ENCODE measurements around the gene BCO1.
"Not testable (repeated sequence)": the region's sequence is repeated elsewhere in the genome, so short reads cannot be mapped to it uniquely, and the experiment has no call there.

Gene BCO1

GRCh38 chr16:81238296-81239011 lies at the start of gene BCO1:
BCO1 (plus strand) TSS chr16:81238689; CDS start chr16:81238909, 220 bp downstream.
- peak; percentile 99 for DNase-seq

DNA sequence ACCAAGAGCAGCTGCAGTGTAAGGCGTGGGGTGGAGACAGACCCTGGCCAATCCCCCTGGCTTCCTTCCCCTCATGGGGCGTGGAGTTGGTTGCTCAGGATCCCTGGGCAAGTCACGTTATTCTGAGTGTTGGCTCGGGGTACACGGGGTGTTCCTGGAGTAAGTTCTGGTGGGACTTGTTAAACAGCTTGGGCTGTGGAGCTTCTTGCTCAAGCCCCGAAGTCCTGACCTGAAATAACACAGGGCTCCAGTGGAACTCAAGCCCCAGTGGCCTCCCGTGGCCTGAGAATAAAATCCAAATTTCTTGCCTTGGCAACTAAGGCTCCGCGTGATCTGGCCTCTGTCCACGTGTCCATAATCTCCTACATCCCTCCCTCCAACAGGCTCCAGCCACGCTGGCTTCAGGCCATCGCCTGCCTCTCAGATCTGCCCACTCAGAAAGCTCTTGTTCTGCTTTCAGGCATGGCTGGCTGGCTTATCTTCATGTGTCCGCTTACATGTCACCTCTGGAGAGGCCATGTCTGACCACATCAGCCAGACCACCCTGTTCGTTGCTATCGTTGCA lies 49.3 kb upstream of the BCO1 start:
- DNase-seq = no peak

- DNase-seq = no peak
These were observed 47.8 kb upstream of the BCO1 start for GRCh38 chr16:81190667-81191066.

GRCh38 chr16:81195885-81196534 lies 42.5 kb upstream of the BCO1 start:
- no peak for DNase-seq

DNA sequence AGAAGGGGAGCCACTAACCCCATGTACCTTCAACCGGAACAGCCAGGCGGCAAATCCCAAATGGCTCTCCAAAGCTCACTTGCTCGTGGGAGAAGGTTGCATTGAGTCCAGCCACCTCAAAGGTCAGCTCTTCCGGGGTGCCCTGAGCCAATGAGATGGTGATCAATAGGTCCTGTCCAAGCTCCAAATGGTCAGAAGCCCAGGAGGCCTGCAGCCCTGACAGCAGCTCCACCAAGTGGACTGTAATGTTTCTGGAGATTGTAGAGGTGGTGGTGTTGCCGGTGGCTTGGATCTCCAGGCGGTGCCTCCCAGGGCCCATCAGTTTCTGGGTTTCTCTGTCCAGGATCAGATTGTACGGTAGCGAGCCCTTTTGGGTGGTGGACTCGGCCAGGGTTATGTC lies 39.9 kb upstream of the BCO1 start:
- DNase-seq = no peak

DNA sequence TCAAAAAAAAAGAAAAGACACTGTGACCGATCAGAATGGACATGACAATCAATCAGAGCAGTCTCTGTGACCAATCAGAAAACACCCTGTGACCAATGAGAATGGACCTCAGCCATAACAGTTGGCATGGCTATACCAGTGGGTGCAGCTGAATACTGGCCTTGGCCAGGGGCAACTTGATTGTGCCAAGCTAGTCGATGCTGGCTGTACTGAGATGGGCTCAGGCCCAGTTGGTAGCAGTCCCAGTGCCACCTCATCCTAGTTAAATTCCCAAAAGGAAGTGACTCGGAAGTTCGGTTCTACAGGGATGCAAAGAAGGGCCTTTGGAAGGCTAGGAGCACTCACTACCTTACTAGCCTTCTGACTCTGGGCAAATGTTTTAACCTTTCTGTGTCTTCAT lies 37.2 kb upstream of the BCO1 start:
- DNase-seq = no peak

- DNase-seq = no peak
These were observed 33.5 kb upstream of the BCO1 start for GRCh38 chr16:81204798-81205680.

DNA sequence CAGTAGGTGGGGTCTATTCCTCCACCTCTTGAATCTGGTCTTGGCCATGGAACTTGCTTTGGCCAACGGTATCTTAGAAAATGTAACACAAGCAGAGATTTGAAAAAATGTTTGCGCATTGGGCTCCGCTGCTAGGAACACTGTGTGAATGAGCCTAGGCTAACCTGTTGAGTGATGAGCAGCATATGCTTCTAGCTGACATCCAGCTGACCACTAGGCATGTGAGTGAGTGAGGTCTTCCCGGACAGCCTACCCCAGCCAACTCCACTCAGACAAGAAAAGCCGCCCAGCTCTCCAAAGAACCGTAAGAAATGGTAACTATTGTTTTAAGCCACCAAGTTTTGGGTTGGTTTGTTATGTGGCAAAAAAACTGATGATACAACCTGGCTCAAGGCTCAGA lies 31.4 kb upstream of the BCO1 start:
- DNase-seq = no peak

GRCh38 chr16:81210807-81211206 lies 27.7 kb upstream of the BCO1 start:
- DNase-seq = peak; percentile 36

GRCh38 chr16:81212830-81213465 lies 25.5 kb upstream of the BCO1 start:
- no peak for DNase-seq

- DNase-seq = no peak
These were observed 23.7 kb upstream of the BCO1 start for GRCh38 chr16:81214745-81215166.

GRCh38 chr16:81216114-81216513 lies 22.4 kb upstream of the BCO1 start:
- DNase-seq = no peak

GRCh38 chr16:81216706-81217105 lies 21.8 kb upstream of the BCO1 start:
- DNase-seq = no peak

DNA sequence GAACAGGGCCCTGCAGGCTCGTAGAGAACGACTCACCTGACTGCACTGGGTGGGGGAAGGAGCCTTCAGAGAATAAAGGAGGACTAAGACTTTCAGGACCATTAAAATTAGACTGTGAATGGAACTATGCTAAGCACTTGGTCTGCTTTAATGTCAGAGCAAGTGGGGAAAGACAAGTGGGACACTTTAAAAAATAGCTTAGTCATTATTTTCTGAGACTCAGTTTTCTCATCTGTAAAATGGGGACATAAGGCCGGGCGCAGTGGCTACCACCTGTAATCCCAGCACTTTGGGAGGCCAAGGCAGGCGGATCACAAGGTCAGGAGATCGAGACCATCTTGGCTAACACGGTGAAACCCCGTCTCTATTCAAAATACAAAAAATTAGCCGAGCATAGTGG lies 19.3 kb upstream of the BCO1 start:
- no peak for DNase-seq

- DNase-seq = no peak
These were observed 18.1 kb upstream of the BCO1 start for GRCh38 chr16:81220349-81220748.

DNA sequence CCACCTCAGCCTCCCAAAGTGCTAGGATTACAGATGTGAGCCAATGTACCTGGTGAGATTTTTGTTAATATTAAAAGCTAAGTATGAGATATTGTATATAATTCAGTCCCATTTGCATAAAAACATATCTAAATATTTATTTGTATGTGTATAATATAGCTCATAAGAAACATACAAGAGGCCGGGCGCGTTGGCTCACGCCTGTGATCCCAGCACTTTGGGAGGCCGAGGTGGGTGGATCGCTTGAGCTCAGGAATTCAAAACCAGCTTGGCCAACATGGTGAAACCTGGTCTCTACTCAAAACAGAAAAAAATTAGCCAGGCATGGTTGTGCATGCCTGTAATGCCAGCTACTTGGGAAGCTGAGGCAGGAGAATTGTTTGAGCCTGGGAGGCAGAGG lies 16.8 kb upstream of the BCO1 start:
- no peak for DNase-seq

GRCh38 chr16:81224824-81225223 lies 13.7 kb upstream of the BCO1 start:
- no peak for DNase-seq

GRCh38 chr16:81225697-81226096 lies 12.8 kb upstream of the BCO1 start:
- DNase-seq = not testable (repeated sequence)

GRCh38 chr16:81227785-81228184 lies 10.7 kb upstream of the BCO1 start:
- no peak for DNase-seq

DNA sequence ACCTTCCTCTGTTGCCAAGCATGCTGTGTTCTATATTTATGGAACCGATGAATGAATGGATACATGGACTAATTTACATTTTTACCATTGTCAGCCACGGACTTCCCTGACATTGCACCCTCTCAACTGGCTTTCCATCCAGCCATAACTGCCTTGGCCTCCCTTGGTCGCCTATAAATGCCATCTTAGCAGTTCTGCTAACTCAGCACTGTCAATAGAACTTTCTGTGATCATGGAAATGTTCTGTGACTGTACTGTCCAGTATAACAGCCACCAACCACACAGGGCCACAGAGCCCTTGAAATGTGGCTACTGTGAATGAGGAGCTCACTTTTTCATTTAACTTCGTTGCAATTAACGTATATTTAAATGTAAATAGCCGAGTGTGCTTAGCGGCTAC lies 8.7 kb upstream of the BCO1 start:
- no peak for DNase-seq

- no peak for DNase-seq
These were observed 7.5 kb upstream of the BCO1 start for GRCh38 chr16:81231014-81231413.

DNA sequence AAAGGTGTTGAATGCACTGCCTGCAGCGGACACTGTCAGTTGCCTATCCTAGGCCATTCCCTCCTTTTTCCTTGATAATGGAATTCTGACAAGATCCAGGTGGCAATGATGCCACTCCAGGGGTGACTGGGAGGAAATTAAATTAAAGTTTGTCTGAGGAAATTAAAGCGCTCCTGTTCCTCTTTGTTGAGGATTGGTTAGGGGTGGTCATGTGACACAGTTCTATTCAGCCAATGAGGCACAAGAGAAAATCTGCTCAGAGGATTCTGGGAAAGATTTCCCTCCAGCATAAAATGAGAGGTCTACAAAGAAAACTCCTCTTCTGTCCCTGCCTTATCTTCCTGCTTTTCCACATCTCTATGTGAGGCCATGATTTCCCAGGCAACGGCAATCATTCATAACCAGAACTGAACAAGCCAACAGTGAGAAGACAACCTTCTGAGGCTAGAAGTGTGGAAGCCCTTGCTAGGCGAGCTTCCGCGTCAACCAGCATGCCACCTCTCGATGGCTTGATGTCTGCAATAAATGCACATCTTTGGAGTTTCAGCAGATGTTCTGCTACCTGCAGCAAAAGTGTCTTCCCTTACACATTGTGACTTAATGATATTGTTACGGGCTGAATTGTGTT lies 5.6 kb upstream of the BCO1 start:
- DNase-seq = no peak
